GM11168 (cell line): ENCODE data around the gene STN1.
"Not testable (repeated sequence)": the region's sequence is repeated elsewhere in the genome, so short reads cannot be mapped to it uniquely, and the experiment has no call there.

Experiments
- in situ Hi-C: fragments of 300-500 bp; cut with MboI; formaldehyde crosslinking; loops from one replicate; pipeline ENCODE4 v1.12.0; 2022; ENCODE audit warnings: low sequenced_read_pairs; ENCODE audit not compliant: unreplicated experiment

STN1 gene

DNA sequence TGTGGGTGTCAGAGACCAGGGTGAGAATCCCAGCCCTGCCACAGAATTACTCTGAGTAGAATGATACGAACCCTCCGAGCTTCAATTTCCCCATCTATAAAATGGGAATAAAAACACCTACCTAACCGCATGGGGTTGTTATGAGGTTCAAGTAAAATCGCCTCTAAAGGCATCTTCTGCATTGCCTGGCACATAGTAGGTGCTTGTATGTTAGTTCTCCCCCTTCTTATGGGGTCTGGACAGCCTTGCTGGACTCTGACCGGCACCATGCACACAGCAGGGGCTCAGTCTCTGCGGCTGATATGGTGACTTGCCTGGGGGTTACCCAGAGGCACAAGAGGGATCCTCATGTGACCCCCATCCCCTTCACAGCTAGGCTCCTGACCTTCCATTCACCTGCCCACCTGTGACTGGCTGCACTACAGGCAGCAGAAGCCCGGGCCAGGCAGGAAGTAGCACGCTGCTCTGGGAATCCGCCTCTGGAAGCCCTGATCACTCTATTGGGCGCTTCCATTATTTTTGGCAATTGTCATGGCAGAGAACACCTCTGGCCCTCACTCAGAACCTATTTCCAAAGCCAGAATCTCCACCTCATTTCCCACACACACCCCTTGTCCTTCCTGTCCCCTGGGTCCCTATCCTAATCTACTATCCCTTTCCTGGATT lies 68.6 kb downstream of the STN1 start:
- in situ Hi-C loops, result no loop called here

- in situ Hi-C loops, result no loop called here
Observed at GRCh38 chr10:103847909-103848468, 70.0 kb downstream of the STN1 start.

DNA sequence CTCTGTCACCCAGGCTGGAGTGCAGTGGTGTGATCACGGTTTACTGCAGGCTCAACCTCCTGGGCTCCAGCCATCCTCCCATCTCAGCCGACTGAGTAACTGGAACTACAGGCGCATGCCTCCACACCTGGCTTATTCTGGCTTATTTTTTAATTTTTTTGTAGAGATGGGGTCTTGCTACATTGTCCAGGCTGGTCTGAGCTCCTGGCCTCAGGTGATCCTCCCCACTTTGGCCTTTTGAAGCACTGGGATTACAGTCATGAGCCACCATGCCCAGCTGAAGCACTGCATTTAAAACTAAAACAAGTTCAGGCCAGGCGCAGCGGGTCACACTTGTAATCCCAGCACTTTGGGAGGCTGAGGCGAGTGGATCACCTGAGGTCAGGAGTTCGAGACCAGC lies 70.6 kb downstream of the STN1 start:
- in situ Hi-C loops, result no loop called here

DNA sequence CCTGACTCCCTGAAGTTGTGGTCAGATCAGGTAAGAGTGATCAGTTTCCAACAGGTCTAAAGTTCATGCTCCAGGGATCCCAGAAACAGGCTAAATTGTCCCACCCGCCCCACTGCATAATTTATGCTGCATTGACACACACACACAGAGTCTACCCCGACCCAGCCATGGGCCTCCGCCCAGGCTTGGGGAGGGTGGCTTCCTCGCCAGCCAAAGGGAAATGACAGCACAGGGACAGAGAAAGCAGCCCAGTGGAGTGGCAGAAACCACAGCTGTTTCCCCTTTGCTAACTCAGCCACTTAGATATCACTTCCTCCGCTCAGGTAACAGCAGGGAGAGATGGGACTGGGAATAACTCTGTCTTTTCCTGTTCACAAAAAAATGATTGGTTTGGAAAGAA lies 72.0 kb downstream of the STN1 start:
- in situ Hi-C loops, result no loop called here

- in situ Hi-C loops, result not testable (repeated sequence)
Observed at GRCh38 chr10:103845346-103845745, 72.6 kb downstream of the STN1 start.

DNA sequence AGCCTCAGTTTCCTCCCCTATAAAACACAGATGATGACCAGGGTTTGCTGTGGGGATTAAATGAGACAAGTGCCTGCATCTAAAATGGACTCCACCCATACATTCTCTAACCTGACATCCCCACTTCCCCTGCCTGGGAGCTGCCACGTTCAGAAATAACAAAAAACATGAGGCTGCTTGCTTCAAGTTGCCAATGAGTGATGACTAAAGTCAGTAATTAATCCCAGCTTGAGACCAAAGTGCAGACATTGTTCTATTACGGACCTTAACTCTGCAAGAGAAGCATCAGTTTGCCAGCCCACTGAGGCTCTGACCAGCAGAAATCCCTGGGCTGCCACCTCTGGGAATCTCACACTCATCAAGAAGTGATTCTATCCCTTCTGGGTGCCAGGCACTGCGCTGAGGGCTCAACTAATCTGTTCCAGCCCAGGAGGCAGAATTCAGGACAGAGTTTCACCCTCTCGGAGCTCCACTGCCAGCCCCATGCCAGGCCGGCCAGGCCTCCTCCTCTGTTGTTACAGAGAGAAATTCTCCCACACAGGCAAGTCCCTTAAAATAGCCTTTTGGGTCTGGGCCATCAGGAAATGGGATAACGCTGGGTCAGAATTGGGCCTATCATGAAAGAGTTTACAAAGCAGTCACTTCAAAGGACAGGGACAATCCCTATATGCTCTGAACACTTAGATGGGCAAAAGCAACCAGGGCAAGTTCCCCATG lies 74.0 kb downstream of the STN1 start:
- in situ Hi-C loops, result no loop called here

GRCh38 chr10:103843045-103843444 lies 74.9 kb downstream of the STN1 start:
- in situ Hi-C loops, result no loop called here

GRCh38 chr10:103842605-103843004 lies 75.4 kb downstream of the STN1 start:
- in situ Hi-C loops, result no loop called here

DNA sequence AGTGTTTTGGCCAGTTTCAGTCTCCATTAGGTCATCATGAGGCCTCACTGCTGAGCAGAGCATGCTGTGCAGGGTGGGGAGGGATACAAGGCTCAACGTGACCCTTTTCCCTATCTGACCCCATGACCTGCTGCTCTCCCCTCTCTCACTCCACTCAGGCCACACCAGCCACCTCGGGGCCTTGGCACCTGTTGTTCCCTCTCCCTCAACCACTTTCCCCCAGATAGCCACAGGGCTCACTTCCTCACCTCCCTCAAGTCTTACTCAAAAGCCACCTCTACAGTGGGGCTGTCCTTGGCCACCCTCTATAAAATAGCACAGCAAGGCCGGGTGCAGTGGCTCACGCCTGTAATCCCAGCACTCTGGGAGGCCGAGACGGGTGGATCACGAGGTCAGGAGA lies 76.5 kb downstream of the STN1 start:
- in situ Hi-C loops, result no loop called here

DNA sequence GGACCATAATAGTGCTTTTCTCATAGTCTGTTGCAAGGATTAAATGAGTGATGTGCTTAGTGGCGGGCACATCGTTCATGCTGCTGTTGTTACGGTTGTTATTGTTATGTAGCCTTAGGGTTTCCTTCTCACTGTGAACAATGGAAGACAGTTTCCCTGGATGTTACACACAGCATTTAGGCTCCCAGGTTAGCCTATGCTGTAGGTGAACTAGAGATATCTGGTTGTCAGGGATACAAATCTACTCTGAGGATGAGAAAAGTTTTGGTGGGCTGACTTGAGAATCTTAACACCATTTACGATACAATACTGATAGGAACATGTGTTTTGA lies 77.3 kb downstream of the STN1 start:
- in situ Hi-C loops, result no loop called here

DNA sequence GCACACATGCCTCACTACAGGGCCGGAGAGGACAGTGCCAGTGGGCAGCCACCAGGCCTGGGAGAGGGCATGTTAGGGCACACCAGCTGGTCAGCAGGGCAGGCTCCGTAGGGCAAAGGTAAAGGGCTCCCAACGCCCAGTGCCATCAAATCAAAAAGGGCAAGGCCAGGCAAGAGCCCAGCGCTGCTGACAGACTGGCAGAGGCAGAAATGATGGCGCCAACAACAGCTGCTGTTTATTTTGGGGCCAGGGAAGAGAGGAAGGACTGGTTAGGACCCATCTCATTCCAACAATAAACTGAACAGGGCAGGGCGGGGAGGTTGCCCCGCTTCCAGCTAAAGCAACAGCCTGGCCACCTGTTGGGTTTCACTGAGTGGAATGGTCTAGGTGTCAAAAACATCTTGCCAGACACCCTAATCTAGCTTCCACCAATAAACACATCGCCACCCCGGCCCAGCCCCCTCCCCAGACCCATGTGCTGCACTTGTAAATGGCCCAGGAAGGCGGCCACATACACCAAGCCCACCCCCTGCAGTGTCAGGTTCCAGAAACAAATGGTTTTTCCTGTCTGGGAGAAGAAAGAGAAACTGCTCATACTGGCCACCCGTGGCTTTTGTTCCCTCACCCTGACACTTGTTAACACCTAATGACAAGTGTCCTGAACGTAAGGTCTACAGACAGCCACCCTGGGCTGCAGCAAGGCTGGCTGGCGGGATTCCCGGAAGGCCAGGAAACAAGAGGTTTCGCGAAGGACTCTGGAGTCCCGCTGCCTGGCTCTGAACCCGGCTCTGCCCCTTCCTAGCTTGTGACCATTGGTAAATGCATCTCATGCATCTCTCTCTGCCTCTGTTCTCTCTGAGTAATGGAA lies 77.9 kb downstream of the STN1 start:
- in situ Hi-C loops, result no loop called here

- in situ Hi-C loops, result no loop called here
Observed at GRCh38 chr10:103839519-103839871, 78.5 kb downstream of the STN1 start.

DNA sequence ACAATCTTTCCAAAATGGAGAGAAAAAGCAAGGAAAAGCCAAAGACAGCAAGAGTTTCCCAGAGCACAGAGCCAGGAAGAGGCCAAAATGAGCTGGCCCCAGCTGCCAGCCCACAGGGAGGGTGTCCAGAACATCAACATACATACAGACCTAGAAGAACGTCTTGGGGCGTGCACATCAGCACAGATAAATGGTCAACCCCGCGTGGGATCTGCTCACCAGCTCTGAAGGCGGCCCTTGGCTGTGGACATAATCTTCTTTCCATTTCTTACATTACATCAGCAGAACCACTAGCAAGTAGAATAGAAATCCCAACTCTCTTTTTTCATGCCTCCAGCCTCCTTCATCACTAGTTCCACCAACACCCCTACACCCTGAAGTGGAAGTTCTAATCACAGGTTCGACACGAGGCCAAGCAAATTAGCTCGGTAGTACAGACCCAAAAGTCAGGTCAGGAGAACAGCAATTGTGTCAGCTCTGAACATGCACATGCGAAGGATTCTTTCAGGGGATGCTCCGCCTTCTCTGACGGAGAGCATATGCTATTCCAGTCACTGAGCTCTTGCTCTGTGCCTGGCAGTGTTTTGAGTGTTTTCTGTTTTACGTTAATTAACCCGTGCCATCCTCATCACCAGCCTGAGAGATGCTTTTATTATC lies 79.0 kb downstream of the STN1 start:
- in situ Hi-C loops, result no loop called here

DNA sequence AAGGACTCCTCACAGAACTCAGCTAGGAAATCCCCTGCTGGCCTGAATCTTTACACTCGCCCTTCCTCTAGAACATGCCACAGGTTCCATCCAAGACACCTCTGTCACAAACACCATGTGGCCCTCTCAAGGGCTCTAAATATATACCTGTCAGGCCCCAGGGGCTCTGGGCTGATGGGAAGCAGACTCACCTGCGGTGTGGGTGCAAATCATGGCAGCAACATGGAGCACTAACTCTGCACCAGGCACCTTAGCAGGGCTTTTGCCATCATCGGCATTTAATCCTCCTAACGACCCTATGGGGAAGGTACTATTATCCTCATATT lies 80.0 kb downstream of the STN1 start:
- in situ Hi-C loops, result no loop called here

DNA sequence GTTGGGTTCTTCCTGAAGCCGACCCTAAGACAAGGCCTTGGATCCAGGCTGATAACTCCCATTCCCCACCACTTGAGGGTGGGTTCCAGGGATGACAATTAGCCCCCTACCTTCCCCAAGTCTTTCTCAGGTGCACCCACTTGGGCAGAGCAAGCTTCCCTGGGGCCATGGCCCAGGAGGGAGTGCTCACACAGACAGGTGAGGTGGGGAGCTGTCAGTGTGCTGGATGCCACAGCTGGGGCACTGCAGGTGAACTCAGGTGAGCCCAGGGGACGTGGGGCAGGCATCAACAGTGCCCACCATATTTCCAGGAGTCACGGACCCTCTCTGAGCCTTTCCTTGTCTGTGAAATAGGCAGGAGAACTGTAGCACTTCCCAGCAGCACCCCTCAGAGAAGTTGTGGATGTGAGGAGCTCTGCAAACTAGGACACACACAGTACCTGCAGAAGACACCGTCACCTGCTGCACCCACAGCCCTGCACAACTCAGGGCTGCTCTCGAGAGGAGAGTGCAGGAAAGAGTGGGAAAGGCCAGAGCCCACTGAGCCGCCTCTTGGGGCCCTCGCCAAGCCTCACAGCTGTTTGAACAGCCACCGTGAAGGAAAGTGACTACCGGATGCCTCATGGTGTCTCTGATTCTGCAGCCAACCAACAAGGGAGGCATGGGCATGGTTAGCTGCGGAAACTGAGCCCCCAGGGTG lies 80.5 kb downstream of the STN1 start:
- in situ Hi-C loops, result no loop called here

- in situ Hi-C loops, result no loop called here
Observed at GRCh38 chr10:103836861-103837260, 81.1 kb downstream of the STN1 start.

DNA sequence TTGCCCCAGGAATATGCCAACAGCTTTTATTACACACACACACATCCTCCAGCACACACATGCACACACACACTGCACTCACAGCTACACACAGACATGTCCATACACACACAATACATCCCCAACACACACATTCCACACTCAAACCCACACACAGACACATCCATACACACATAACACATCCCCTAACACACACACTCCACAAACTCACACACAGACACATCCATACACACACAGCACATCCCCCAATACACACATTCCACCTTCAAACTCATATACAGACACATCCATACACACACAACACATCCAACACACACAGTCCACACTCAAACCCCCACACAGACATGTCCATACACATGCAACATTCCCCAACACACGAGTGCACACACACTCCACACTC lies 81.7 kb downstream of the STN1 start:
- in situ Hi-C loops, result no loop called here

- in situ Hi-C loops, result no loop called here
Observed at GRCh38 chr10:103835096-103836050, 82.6 kb downstream of the STN1 start.
